Suprapubic skin (tissue), 4 donors: ENCODE measurements around the gene LZTR1. TPM values are rescaled to one million over a fixed set of nuclear protein-coding genes. Genes with fewer than 3 reads are reported as not detected.

Experiments used
- DNase-seq, 2 donors: peaks; one replicate each; pipeline ENCODE4 v3.0.0-alpha.2; 2019; ENCODE audit warnings: low spot score in 2 of 2
- H3K27ac ChIP-seq: fragments of 200-600 bp; sonication (generic); one replicate; pipeline ENCODE4 v1.5.1; 2019
- H3K27me3 ChIP-seq: fragments of 200-600 bp; sonication (generic); one replicate; pipeline ENCODE4 v1.5.1; 2019
- H3K36me3 ChIP-seq: fragments of 200-600 bp; sonication (generic); one replicate; pipeline ENCODE4 v1.5.1; 2019
- H3K4me1 ChIP-seq: fragments of 200-600 bp; sonication (generic); one replicate; pipeline ENCODE4 v1.5.1; 2019
- H3K4me3 ChIP-seq: fragments of 200-600 bp; sonication (generic); one replicate; pipeline ENCODE4 v1.5.1; 2019; ENCODE audit warnings: mild to moderate bottlenecking
- H3K9me3 ChIP-seq: fragments of 200-600 bp; sonication (generic); one replicate; pipeline ENCODE4 v1.5.1; 2019
- EP300 ChIP-seq: sonication (generic); formaldehyde crosslinking; IDR thresholded peaks from one replicate; pipeline ENCODE4 v1.6.1; 2017; ENCODE audit warnings: antibody characterized with exemption
- POLR2A ChIP-seq, 2 donors: fragments of 450-650 bp; IDR thresholded peaks; one replicate each; pipeline ENCODE4 v1.6.1; 2017; ENCODE audit warnings: antibody characterized with exemption in 2 of 2, mild to moderate bottlenecking in 2 of 2, moderate library complexity in 2 of 2
- POLR2AphosphoS5 ChIP-seq, 3 donors: sonication (generic); formaldehyde crosslinking; IDR thresholded peaks; one replicate each; pipeline ENCODE4 v1.6.1; 2017; ENCODE audit warnings: antibody characterized with exemption in 3 of 3
- WGBS: methylation state at CpG from one replicate; pipeline ENCODE4 v1.1.5; 2018; 5-methylcytosine and 5-hydroxymethylcytosine counted together
- total RNA-seq, 4 donors: library from RNA; depleted of rRNA; stranded (reverse); fragments of >200 nt; gene quantifications; one replicate each; pipeline ENCODE4 v1.1.0, GENCODE V29; 2016
- TF ChIP-seq, protein P1 (sequence below), 2 donors: fragments of 200-600 bp in 1 of 2; fragments of 450-650 bp in 1 of 2; sonication (generic) in 1 of 2; IDR thresholded peaks; one replicate each; pipeline ENCODE4 v1.5.1; 2016 to 2019; ENCODE audit warnings: antibody characterized with exemption in 2 of 2, mild to moderate bottlenecking in 1 of 2, moderate library complexity in 1 of 2

Gene LZTR1
- total RNA-seq, 4 donors from 2014 or later: 29.3 to 75.6 (median 46.9) TPM

- H3K36me3 ChIP-seq: no peaks in the 10 kb centered on the region
- H3K4me1 ChIP-seq: peaks cover 24% of the 10 kb centered on the region
- WGBS: 89% methylated on average over 15 of the region's 15 CpGs
- no peak overlapping the region for H3K4me3 ChIP-seq
- peaks cover 35% of the 10 kb centered on the region for H3K27me3 ChIP-seq
- DNase-seq: no peak
- no peaks in the 10 kb centered on the region for H3K9me3 ChIP-seq
- TF ChIP-seq POLR2A (IDR thresholded peaks at IDR 0.05) (no peak), POLR2AphosphoS5 (IDR thresholded peaks at IDR 0.05) (no peak), EP300 (no peak)
- TF ChIP-seq, protein P1, sequence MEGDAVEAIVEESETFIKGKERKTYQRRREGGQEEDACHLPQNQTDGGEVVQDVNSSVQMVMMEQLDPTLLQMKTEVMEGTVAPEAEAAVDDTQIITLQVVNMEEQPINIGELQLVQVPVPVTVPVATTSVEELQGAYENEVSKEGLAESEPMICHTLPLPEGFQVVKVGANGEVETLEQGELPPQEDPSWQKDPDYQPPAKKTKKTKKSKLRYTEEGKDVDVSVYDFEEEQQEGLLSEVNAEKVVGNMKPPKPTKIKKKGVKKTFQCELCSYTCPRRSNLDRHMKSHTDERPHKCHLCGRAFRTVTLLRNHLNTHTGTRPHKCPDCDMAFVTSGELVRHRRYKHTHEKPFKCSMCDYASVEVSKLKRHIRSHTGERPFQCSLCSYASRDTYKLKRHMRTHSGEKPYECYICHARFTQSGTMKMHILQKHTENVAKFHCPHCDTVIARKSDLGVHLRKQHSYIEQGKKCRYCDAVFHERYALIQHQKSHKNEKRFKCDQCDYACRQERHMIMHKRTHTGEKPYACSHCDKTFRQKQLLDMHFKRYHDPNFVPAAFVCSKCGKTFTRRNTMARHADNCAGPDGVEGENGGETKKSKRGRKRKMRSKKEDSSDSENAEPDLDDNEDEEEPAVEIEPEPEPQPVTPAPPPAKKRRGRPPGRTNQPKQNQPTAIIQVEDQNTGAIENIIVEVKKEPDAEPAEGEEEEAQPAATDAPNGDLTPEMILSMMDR (IDR thresholded peaks at IDR 0.05): no peak
- H3K27ac ChIP-seq: no peak overlapping the region
Measured at GRCh38 chr22:21030032-21030431, 47.9 kb downstream of the LZTR1 start.

- peaks cover 35% of the 10 kb centered on the region for H3K27me3 ChIP-seq
- no peak overlapping the region for H3K4me3 ChIP-seq
Measured at GRCh38 chr22:21030621-21031544, 48.8 kb downstream of the LZTR1 start.

GRCh38 chr22:21031545-21032036 is 49.5 kb downstream of the LZTR1 start:
- no peak for DNase-seq
- Histone ChIP-seq H3K27ac (no peak overlapping the region), H3K36me3 (no peaks in the 10 kb centered on the region), H3K27me3 (peaks cover 33% of the 10 kb centered on the region), H3K4me1 (peaks cover 13% of the 10 kb centered on the region), H3K4me3 (peak overlapping the region; percentile 42), H3K9me3 (no peaks in the 10 kb centered on the region)
- 84% methylated on average over 12 of the region's 18 CpGs for WGBS
- TF ChIP-seq EP300 (no peak), POLR2A (IDR thresholded peaks at IDR 0.05) (no peak), POLR2AphosphoS5 (IDR thresholded peaks at IDR 0.05) (no peak)
- TF ChIP-seq, protein P1 (IDR thresholded peaks at IDR 0.05): no peak

More at GRCh38 chr22:21030621-21031544, 48.8 kb downstream of the LZTR1 start:
- TF ChIP-seq, protein P1 (IDR thresholded peaks at IDR 0.05): no peak
- TF ChIP-seq POLR2A (IDR thresholded peaks at IDR 0.05) (no peak), POLR2AphosphoS5 (IDR thresholded peaks at IDR 0.05) (no peak), EP300 (no peak)
- H3K36me3 ChIP-seq: no peaks in the 10 kb centered on the region
- WGBS: 89% methylated on average over 37 of the region's 40 CpGs
- H3K9me3 ChIP-seq: no peaks in the 10 kb centered on the region
- peaks cover 20% of the 10 kb centered on the region for H3K4me1 ChIP-seq
- no peak overlapping the region for H3K27ac ChIP-seq
- DNase-seq: no peak

GRCh38 chr22:21032037-21032867 is 50.2 kb downstream of the LZTR1 start, which contains the start of gene SLC7A4:
Gene SLC7A4 (minus strand): TSS chr22:21032561. CDS start chr22:21031812, 749 bp downstream.
- no peak within 1 kb of the TSS for H3K27ac ChIP-seq

DNA sequence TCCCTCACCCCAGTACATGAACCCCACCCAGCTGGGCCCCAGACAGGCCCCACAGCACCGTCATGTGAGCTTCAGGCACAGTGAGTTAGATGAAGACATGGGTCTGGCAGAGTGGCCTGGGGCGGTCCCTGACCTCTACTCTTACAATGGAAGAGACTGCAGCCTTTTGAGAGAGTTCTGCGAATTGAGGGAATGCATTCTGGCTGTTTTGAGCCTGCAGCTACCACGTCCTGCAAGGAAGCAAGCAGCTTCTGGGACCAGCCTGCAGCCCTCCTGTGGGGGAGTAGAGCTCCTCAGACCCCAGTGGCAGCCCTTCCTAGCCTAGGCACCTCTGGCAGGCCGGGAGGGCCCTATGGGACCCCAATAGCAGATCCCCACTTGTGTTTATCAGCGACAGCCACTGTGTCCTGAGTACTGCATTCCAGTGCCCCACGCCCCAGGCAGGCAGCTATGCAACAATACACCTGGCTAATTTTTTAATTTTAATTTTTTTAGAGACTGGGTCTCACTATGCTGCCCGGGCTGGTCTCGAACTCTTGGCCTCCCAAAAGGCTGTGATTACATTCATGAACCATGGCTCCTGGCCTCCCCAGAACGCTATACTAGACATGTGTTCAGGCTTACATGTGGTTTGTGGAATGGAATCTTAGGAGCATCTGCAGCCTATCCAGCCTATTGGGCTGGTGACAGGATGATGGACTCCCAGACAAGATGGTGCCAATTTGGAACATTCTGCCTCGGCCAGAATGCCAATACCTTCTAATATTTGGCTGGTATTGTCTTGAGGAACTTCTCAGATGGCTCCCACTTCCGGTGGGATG is 51.0 kb downstream of the LZTR1 start:
- H3K9me3 ChIP-seq: no peaks in the 10 kb centered on the region
- no peaks in the 10 kb centered on the region for H3K36me3 ChIP-seq
- peaks cover 29% of the 10 kb centered on the region for H3K27me3 ChIP-seq
- no peak overlapping the region for H3K27ac ChIP-seq
- TF ChIP-seq EP300 (no peak), POLR2AphosphoS5 (IDR thresholded peaks at IDR 0.05) (no peak), POLR2A (IDR thresholded peaks at IDR 0.05) (no peak)
- TF ChIP-seq, protein P1 (IDR thresholded peaks at IDR 0.05): no peak
- peak overlapping the region; percentile 42 for H3K4me3 ChIP-seq
- WGBS: 84% methylated on average over 7 of the region's 12 CpGs
- DNase-seq: no peak
- H3K4me1 ChIP-seq: peaks cover 20% of the 10 kb centered on the region

More at GRCh38 chr22:21032037-21032867, 50.2 kb downstream of the LZTR1 start, which contains the start of gene SLC7A4:
- TF ChIP-seq POLR2A (IDR thresholded peaks at IDR 0.05): no peak
- no peak for TF ChIP-seq POLR2AphosphoS5 (IDR thresholded peaks at IDR 0.05)
- Histone ChIP-seq H3K9me3 (no peaks in the 10 kb centered on the region), H3K36me3 (no peaks in the 10 kb centered on the region), H3K4me1 (peaks cover 13% of the 10 kb centered on the region), H3K27me3 (peaks cover 29% of the 10 kb centered on the region), H3K4me3 (peak within 1 kb of the TSS; percentile 42)
- DNase-seq: no peak
- 5% methylated on average over 13 of the region's 59 CpGs for WGBS
